SK-N-SH treated with all-trans-retinoic acid at 6 μM for 48 hours (cell line): ENCODE data around the gene CACNA1H.

Experiments used
- ARNTL ChIP-seq: fragments of 450-650 bp; formaldehyde crosslinking; IDR thresholded peaks from 2 replicates; pipeline ENCODE4 v1.5.0; 2020; ENCODE audit warnings: low read depth, mild to moderate bottlenecking, moderate library complexity, borderline replicate concordance
- CSRNP3 ChIP-seq: fragments of 250-450 bp; sonication (Bioruptor Pico); IDR thresholded peaks from 2 replicates; pipeline ENCODE4 v1.5.1; 2021; ENCODE audit warnings: mild to moderate bottlenecking, moderate library complexity
- PATZ1 ChIP-seq: fragments of 250-450 bp; sonication (Bioruptor Pico); IDR thresholded peaks from 2 replicates; pipeline ENCODE4 v1.8.0; 2020; ENCODE audit warnings: mild to moderate bottlenecking, moderate library complexity, borderline replicate concordance
- SNAI2 ChIP-seq: fragments of 250-450 bp; sonication (Bioruptor Pico); IDR thresholded peaks from 2 replicates; pipeline ENCODE4 v1.5.0; 2020; ENCODE audit warnings: mild to moderate bottlenecking, moderate library complexity
- ZFP3 ChIP-seq: fragments of 250-450 bp; sonication (Bioruptor Pico); IDR thresholded peaks from 2 replicates; pipeline ENCODE4 v1.5.0; 2020; ENCODE audit warnings: mild to moderate bottlenecking, moderate library complexity
- ZNF70 ChIP-seq: fragments of 450-650 bp; formaldehyde crosslinking; IDR thresholded peaks from 2 replicates; pipeline ENCODE4 v1.5.0; 2020; ENCODE audit warnings: mild to moderate bottlenecking, moderate library complexity
- TF ChIP-seq, protein P1 (sequence below): fragments of 250-450 bp; sonication (Bioruptor Pico); IDR thresholded peaks from 2 replicates; pipeline ENCODE4 v1.5.1; 2020; ENCODE audit warnings: low read depth, mild to moderate bottlenecking, moderate library complexity

DNA sequence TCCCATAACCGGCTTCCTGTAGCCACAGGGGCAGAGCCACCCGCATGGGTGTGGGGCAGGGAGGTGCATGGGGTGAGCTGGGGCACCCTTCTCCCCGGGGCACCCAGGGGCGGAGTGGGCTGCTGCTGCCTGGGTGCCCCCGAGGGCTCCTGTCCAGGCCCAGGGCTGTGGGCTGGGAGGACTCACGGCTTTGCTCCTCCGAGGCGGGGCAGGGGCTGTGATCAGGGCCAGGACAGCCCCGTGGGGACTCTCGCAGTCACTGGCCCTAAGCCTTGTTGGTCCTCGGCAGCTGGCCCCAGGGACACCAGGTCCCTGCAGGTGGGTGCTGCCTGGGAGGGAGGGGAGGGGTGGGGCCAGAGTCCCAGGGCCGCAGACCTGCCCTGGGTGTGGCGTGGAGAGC is 19.7 kb downstream of the CACNA1H start:
- TF ChIP-seq, protein P1, sequence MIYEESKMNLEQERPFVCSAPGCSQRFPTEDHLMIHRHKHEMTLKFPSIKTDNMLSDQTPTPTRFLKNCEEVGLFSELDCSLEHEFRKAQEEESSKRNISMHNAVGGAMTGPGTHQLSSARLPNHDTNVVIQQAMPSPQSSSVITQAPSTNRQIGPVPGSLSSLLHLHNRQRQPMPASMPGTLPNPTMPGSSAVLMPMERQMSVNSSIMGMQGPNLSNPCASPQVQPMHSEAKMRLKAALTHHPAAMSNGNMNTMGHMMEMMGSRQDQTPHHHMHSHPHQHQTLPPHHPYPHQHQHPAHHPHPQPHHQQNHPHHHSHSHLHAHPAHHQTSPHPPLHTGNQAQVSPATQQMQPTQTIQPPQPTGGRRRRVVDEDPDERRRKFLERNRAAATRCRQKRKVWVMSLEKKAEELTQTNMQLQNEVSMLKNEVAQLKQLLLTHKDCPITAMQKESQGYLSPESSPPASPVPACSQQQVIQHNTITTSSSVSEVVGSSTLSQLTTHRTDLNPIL = no peak
- TF ChIP-seq ZNF70 = no peak
- no peak for TF ChIP-seq ARNTL (CRISPR knock-in tag)
- TF ChIP-seq ZFP3 = no peak
- TF ChIP-seq PATZ1 (CRISPR knock-in tag) = no peak
- no peak for TF ChIP-seq SNAI2 (CRISPR knock-in tag)
- no peak for TF ChIP-seq CSRNP3 (CRISPR knock-in tag)
